Measurements from ENCODE around the gene AAMP. TPM values are rescaled to one million over a fixed set of nuclear protein-coding genes. Genes with fewer than 3 reads are reported as not detected.

AAMP gene
- total RNA-seq, 5 donors from 2014 or later (not counting 1 experiment from before 2014, with no cell fraction given), result 46.2 to 71.3 (median 67.4) TPM

DNA sequence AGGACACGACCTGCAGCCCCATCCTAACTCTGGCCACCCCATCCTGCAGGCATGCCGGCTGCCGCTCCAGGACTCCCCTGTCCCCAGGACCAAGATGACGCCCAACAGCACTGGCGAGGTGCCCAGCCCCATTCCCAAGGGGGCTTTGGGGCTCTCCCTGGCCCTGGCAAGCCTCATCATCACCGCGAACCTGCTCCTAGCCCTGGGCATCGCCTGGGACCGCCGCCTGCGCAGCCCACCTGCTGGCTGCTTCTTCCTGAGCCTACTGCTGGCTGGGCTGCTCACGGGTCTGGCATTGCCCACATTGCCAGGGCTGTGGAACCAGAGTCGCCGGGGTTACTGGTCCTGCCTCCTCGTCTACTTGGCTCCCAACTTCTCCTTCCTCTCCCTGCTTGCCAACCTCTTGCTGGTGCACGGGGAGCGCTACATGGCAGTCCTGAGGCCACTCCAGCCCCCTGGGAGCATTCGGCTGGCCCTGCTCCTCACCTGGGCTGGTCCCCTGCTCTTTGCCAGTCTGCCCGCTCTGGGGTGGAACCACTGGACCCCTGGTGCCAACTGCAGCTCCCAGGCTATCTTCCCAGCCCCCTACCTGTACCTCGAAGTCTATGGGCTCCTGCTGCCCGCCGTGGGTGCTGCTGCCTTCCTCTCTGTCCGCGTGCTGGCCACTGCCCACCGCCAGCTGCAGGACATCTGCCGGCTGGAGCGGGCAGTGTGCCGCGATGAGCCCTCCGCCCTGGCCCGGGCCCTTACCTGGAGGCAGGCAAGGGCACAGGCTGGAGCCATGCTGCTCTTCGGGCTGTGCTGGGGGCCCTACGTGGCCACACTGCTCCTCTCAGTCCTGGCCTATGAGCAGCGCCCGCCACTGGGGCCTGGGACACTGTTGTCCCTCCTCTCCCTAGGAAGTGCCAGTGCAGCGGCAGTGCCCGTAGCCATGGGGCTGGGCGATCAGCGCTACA lies 7.0 kb downstream of the AAMP start:
- 95% methylated on average over 35 of the region's 39 CpGs for WGBS (ENCODE audit: insufficient coverage)
- Mint-ChIP-seq H3K27ac (no peak overlapping the region), H3K9me3 (no peaks in the 10 kb centered on the region), H3K4me3 (no peak overlapping the region), H3K27me3 (no peaks in the 10 kb centered on the region), H3K36me3 (peaks cover 28% of the 10 kb centered on the region), H3K4me1 (peaks cover 18 to 36% (median 22%) of the 10 kb centered on the region in 3 donors)
- ChIA-PET POLR2A (interaction anchor here in 1 of 2 donors (0.6 kb wide), 1 partner anchor 408 kb away, joined by 3 read pairs; no protein-coding TSS in a partner anchor), CTCF (no interaction called here)
- Histone ChIP-seq H3K27ac (ENCODE audit: low read length) (no peak overlapping the region), H3K4me3 (ENCODE audit: control insufficient read depth in 1 of 2, extremely low read depth in 1 of 2, low read length in 1 of 2) (no peak overlapping the region), H3K36me3 (ENCODE audit: control insufficient read depth in 2 of 2, extremely low read depth in 1 of 2, insufficient read depth in 1 of 2, low read length in 1 of 2) (peaks cover 18 to 43% of the 10 kb centered on the region in 2 donors), H3K9me3 (no peaks in the 10 kb centered on the region), H3K4me1 (ENCODE audit: control insufficient read depth in 1 of 2, extremely low read depth in 1 of 2, insufficient read depth in 2 of 2, low read length in 2 of 2) (peaks cover 0 to 39% of the 10 kb centered on the region in 2 experiments), H3K27me3 (replicated peaks in 1 of 2; ENCODE audit: control insufficient read depth in 2 of 2, extremely low read depth in 1 of 2, insufficient read depth in 2 of 2, low read length in 1 of 2) (no peaks in the 10 kb centered on the region)
- DNase-seq (no peak), ATAC-seq (replicated peaks in 1 of 4) (no peak)

DNA sequence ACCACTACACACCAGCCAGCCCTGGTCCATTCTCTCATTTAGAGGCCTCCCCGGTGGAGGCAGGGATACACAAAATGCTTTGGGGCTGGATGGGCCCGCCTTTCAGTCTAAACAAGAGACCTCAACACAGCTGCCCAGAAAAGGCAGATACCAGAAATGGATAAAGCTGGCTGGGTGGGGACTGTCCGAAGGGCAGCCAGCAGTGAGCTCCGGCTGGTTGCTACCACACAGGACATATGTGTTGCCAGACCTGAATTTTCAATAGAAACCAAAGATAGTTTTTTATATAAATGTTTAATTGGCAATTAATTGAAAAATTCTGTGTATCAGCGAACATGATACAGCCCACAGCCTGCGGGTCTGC lies 7.7 kb downstream of the AAMP start:
- H3K27me3 Mint-ChIP-seq, result no peaks in the 10 kb centered on the region
- DNase-seq (no peak), ATAC-seq (replicated peaks in 1 of 4) (no peak)
- H3K36me3 ChIP-seq (ENCODE audit: control insufficient read depth in 2 of 2, extremely low read depth in 1 of 2, insufficient read depth in 1 of 2, low read length in 1 of 2), result peaks cover 18 to 39% of the 10 kb centered on the region in 2 donors
- H3K4me3 Mint-ChIP-seq, result no peak overlapping the region
- no peak overlapping the region for H3K27ac Mint-ChIP-seq
- H3K9me3 Mint-ChIP-seq, result no peaks in the 10 kb centered on the region
- peaks cover 23% of the 10 kb centered on the region for H3K36me3 Mint-ChIP-seq
- no peak overlapping the region for H3K27ac ChIP-seq (ENCODE audit: low read length)
- no peak overlapping the region for H3K4me3 ChIP-seq (ENCODE audit: control insufficient read depth in 1 of 2, extremely low read depth in 1 of 2, low read length in 1 of 2)
- ChIA-PET CTCF (no interaction called here), POLR2A (interaction anchor here in 1 of 2 donors (0.6 kb wide), 1 partner anchor 409 kb away, joined by 3 read pairs; no protein-coding TSS in a partner anchor)
- H3K4me1 ChIP-seq (ENCODE audit: control insufficient read depth in 1 of 2, extremely low read depth in 1 of 2, insufficient read depth in 2 of 2, low read length in 2 of 2), result peaks cover 2 to 41% of the 10 kb centered on the region in 2 experiments
- H3K27me3 ChIP-seq (replicated peaks in 1 of 2; ENCODE audit: control insufficient read depth in 2 of 2, extremely low read depth in 1 of 2, insufficient read depth in 2 of 2, low read length in 1 of 2), result no peaks in the 10 kb centered on the region
- peaks cover 19 to 37% (median 24%) of the 10 kb centered on the region in 3 donors for H3K4me1 Mint-ChIP-seq
- 95% methylated on average over 4 of the region's 6 CpGs for WGBS (ENCODE audit: insufficient coverage)
- H3K9me3 ChIP-seq, result no peaks in the 10 kb centered on the region

DNA sequence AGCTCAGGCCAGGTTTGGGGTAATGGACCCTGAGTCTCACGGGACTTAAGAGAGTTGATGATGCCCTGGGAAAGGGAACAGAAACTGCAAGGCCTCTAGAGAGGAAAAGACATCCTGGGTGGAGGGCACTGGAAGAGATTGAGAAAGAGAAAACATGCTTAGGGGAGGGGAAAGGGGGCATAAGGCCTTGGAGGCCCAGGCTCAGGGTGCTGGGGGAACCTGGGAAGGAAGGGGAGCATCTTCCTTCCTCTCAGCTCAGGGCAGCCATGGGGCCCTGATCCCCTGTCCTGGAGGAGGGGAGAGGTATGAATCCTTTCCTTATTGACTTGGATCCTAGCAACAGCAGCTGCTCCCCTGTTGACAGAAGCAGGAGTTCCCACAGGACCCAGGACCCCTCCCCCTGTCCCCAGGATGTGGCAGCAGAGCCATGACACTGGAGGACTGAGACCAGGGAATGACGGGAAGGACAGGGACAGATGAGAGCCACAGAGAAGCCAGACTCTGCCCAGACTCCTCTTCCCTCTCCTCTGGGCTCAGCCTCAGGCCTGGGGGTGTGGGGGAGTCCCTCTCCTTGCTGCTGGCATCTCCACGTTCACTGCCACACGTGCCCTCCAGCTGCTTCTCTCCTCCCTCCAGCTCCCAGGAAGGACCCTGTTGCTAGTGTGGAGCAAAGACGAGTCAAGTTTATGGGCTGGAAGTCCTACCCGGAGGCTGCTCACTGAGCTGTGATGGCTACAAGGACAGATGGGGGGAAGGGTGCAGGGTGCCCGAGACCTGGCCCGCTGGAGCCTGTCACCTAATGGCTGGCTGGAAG lies 8.3 kb downstream of the AAMP start:
- no peak for DNase-seq
- H3K27ac Mint-ChIP-seq, result peak overlapping the region; percentile 23 to 24
- H3K4me3 ChIP-seq (ENCODE audit: control insufficient read depth in 1 of 2, extremely low read depth in 1 of 2, low read length in 1 of 2), result no peak overlapping the region
- H3K4me3 Mint-ChIP-seq, result no peak overlapping the region
- WGBS (ENCODE audit: insufficient coverage), result 100% methylated on average over 4 of the region's 8 CpGs
- peaks cover 19 to 39% (median 20%) of the 10 kb centered on the region in 3 donors for H3K4me1 Mint-ChIP-seq
- H3K9me3 Mint-ChIP-seq, result no peaks in the 10 kb centered on the region
- H3K36me3 Mint-ChIP-seq, result peaks cover 18% of the 10 kb centered on the region
- ChIA-PET CTCF (interaction anchor here in 1 of 2 donors (0.5 kb wide), 1 partner anchor 37 kb away, joined by 3 read pairs; no protein-coding TSS in a partner anchor), POLR2A (interaction anchor here in 1 of 2 donors (0.6 kb wide), 1 partner anchor 410 kb away, joined by 3 read pairs; no protein-coding TSS in a partner anchor)
- H3K27me3 ChIP-seq (replicated peaks in 1 of 2; ENCODE audit: control insufficient read depth in 2 of 2, extremely low read depth in 1 of 2, insufficient read depth in 2 of 2, low read length in 1 of 2), result no peaks in the 10 kb centered on the region
- H3K9me3 ChIP-seq, result no peaks in the 10 kb centered on the region
- no peaks in the 10 kb centered on the region for H3K27me3 Mint-ChIP-seq
- ATAC-seq (replicated peaks in 1 of 4), result no peak
- H3K4me1 ChIP-seq (ENCODE audit: control insufficient read depth in 1 of 2, extremely low read depth in 1 of 2, insufficient read depth in 2 of 2, low read length in 2 of 2), result peaks cover 2 to 45% of the 10 kb centered on the region in 2 experiments
- no peak overlapping the region for H3K27ac ChIP-seq (ENCODE audit: low read length)
- peaks cover 18 to 36% of the 10 kb centered on the region in 2 donors for H3K36me3 ChIP-seq (ENCODE audit: control insufficient read depth in 2 of 2, extremely low read depth in 1 of 2, insufficient read depth in 1 of 2, low read length in 1 of 2)

DNA sequence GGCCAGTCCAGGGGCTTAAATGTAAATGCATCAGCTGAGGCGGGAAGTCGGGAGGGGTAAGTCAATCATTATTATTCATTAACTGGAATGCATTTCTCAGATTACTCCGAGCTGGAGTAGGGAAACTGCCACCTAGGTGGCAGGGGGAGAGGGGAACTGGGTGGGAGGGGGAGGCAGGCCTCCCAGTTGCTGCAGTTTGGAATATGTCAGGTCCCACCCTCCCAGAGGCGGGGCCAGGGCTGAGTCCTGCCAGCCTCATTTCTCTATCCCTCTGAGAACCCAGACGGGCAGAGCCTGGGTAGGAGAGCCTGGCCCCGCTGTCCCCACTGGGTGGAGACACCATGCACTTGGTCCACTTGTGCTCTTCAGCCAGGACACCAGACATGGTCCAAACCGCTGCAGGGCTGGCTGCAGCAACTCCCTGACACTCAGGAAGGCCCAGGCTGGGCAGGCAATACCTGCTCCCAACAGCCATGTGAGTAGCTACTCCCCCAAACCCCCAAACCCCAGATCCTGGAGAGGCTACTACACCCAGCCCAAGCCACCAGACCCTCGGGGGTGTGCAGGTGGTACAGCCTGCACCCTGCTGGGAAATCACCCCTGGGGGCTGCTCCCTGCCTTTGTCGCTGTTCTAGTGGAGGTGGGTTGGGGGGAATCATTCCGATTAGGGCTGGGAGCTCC lies 9.1 kb downstream of the AAMP start, which contains the start of gene GPBAR1:
Gene GPBAR1 (plus strand): TSS at position 274 of the 681 bp plus-strand sequence. CDS start 1,710 bp downstream, outside the sequence.
- Histone ChIP-seq H3K27me3 (replicated peaks in 1 of 2; ENCODE audit: control insufficient read depth in 2 of 2, extremely low read depth in 1 of 2, insufficient read depth in 2 of 2, low read length in 1 of 2) (no peaks in the 10 kb centered on the region), H3K4me3 (ENCODE audit: control insufficient read depth in 1 of 2, extremely low read depth in 1 of 2, low read length in 1 of 2) (no peak within 1 kb of the TSS), H3K4me1 (ENCODE audit: control insufficient read depth in 1 of 2, extremely low read depth in 1 of 2, insufficient read depth in 2 of 2, low read length in 2 of 2) (peaks cover 2 to 46% of the 10 kb centered on the region in 2 experiments), H3K27ac (ENCODE audit: low read length) (no peak within 1 kb of the TSS), H3K9me3 (no peaks in the 10 kb centered on the region), H3K36me3 (ENCODE audit: control insufficient read depth in 2 of 2, extremely low read depth in 1 of 2, insufficient read depth in 1 of 2, low read length in 1 of 2) (peaks cover 18 to 31% of the 10 kb centered on the region in 2 donors)
- H3K27ac Mint-ChIP-seq, result peak within 1 kb of the TSS; percentile 52 to 53
- peaks cover 12% of the 10 kb centered on the region for H3K36me3 Mint-ChIP-seq
- no peaks in the 10 kb centered on the region for H3K9me3 Mint-ChIP-seq
- DNase-seq, result no peak
- WGBS (ENCODE audit: insufficient coverage), result 95% methylated on average over 6 of the region's 10 CpGs
- ChIA-PET POLR2A (interaction anchor here in 1 of 2 donors (0.6 kb wide), 1 partner anchor 61 kb away, joined by 5 read pairs; no protein-coding TSS in a partner anchor), CTCF (interaction anchor here (0.5 to 0.6 kb wide), 2 partner anchors 15 to 36 kb away, joined by 3 read pairs; no protein-coding TSS in a partner anchor)
- H3K4me3 Mint-ChIP-seq, result no peak within 1 kb of the TSS
- no peak for ATAC-seq (replicated peaks in 1 of 4)
- peaks cover 19 to 37% (median 19%) of the 10 kb centered on the region in 3 donors for H3K4me1 Mint-ChIP-seq
- no peaks in the 10 kb centered on the region for H3K27me3 Mint-ChIP-seq

DNA sequence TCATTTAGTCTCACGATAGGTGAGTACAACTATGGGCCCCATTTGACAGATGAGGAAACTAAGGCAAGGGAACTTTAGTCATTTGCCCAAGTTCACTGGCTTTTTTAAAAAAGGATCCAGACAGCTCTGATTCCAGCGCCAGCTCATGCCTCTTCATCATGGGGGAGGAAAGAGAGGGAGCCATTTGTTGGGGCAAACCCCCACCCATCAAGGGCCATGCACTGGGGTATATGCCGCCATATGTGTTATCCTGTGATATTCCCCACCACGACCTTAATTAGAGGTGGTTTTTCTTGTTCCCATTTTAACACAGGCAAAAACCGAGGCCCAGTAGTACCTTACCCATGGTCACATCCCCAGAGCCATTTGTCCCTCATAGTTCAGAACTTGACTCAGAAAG lies 9.8 kb downstream of the AAMP start:
- H3K36me3 ChIP-seq (ENCODE audit: control insufficient read depth in 2 of 2, extremely low read depth in 1 of 2, insufficient read depth in 1 of 2, low read length in 1 of 2), result peaks cover 18 to 31% of the 10 kb centered on the region in 2 donors
- 100% methylated on average over 2 of the region's 5 CpGs for WGBS (ENCODE audit: insufficient coverage)
- no peaks in the 10 kb centered on the region for H3K27me3 ChIP-seq (replicated peaks in 1 of 2; ENCODE audit: control insufficient read depth in 2 of 2, extremely low read depth in 1 of 2, insufficient read depth in 2 of 2, low read length in 1 of 2)
- peaks cover 10% of the 10 kb centered on the region for H3K36me3 Mint-ChIP-seq
- no peak overlapping the region for H3K4me3 Mint-ChIP-seq
- no peaks in the 10 kb centered on the region for H3K9me3 ChIP-seq
- H3K4me1 Mint-ChIP-seq, result peaks cover 15 to 37% (median 19%) of the 10 kb centered on the region in 3 donors
- H3K4me1 ChIP-seq (ENCODE audit: control insufficient read depth in 1 of 2, extremely low read depth in 1 of 2, insufficient read depth in 2 of 2, low read length in 2 of 2), result peaks cover 2 to 43% of the 10 kb centered on the region in 2 experiments
- CTCF ChIA-PET, result interaction anchor here in 1 of 2 donors (0.6 to 1.4 kb wide), 2 partner anchors 10 to 15 kb away, joined by 3 to 4 read pairs; partner anchors contain the start of genes AAMP and PNKD
- H3K4me3 ChIP-seq (ENCODE audit: control insufficient read depth in 1 of 2, extremely low read depth in 1 of 2, low read length in 1 of 2), result no peak overlapping the region
- POLR2A ChIA-PET, result no interaction called here
- peak overlapping the region; percentile 52 to 53 for H3K27ac Mint-ChIP-seq
- H3K9me3 Mint-ChIP-seq, result no peaks in the 10 kb centered on the region
- ATAC-seq (replicated peaks in 1 of 4) (no peak), DNase-seq (no peak)
- no peak overlapping the region for H3K27ac ChIP-seq (ENCODE audit: low read length)
- H3K27me3 Mint-ChIP-seq, result no peaks in the 10 kb centered on the region

Data from T-cell (primary cell).